Mesenteric fat pad (tissue), 1 donor: Measurements from ENCODE around the gene BCAP31. TPM values are rescaled to one million over a fixed set of nuclear protein-coding genes. Genes with fewer than 3 reads are reported as not detected.
"Not testable (repeated sequence)": the region's sequence is repeated elsewhere in the genome, so short reads cannot be mapped to it uniquely, and the experiment has no call there.

ENCODE experiments used
- DNase-seq: peaks from one replicate; pipeline ENCODE4 v3.0.0-alpha.2; 2020; ENCODE audit warnings: low spot score
- total RNA-seq: library from RNA; stranded (reverse); fragmentation: NEBNext Ultra II Directional; extraction: Animal tissue kit (Norgen Biotek cat#: 25700); gene quantifications from one replicate; pipeline ENCODE4 v1.2.1, GENCODE V29; 2021
- donor health status: DM: yes; HTN: yes; CAD: no.

The BCAP31 gene
- total RNA-seq, 1 donor from 2014 or later, result 513 TPM

DNA sequence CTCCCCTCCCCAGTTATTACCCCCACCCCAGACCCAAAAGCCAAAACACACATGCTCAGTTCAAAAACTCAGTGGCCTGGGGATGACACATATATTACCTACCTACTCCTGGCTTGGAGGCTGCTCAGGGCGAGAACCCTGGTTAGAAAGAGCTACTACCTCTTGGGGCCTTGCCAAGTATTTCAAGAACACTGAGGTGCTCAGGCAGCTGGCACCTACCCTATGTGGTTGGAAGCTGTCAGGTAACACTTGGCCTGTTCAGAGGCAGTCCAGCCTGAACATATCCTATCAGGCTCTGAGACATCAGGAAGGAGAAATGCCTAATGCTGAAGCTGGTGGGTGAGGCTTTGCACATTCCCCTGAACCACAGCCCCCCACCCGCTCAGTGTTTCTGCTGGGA lies 4.9 kb downstream of the BCAP31 start:
- no peak for DNase-seq

DNA sequence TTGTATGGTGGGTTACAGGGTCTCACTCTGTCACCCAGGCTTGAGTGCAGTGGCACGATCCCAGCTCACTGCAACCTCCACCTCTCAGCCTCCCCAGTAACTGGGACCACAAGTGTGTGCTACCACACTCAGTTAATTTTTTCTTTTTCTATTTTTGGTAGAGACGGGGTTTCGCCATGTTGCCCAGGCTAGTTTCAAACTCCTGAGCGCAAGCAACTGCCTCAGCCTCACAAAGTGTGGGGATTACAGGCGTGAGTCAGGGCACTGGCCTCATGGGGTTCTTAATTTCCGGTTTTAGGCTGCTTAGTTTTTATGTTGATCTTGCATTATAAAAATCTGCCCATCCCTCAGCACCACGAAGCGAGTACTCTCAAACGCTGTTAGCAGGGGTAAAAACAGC lies 6.7 kb downstream of the BCAP31 start:
- DNase-seq, result no peak

DNA sequence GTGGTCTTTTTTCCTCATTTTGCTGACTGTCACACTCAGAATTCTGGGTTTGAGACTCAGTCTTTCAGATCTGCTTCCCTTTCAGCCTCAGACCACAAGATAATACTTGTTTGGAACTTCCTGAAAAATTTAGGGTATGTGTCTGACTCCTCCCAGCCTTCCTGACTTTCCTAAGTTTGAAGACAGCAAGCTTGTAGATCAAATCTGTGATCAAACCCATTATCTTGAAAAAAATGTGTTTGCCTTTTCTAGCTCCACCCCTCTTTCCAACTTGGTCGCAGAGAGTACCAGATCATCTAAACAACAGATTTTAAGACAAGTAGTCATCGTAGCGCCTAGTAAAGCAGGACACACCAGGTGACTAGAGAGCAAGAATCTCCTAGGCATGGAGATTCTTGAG lies 9.9 kb downstream of the BCAP31 start:
- no peak for DNase-seq

DNA sequence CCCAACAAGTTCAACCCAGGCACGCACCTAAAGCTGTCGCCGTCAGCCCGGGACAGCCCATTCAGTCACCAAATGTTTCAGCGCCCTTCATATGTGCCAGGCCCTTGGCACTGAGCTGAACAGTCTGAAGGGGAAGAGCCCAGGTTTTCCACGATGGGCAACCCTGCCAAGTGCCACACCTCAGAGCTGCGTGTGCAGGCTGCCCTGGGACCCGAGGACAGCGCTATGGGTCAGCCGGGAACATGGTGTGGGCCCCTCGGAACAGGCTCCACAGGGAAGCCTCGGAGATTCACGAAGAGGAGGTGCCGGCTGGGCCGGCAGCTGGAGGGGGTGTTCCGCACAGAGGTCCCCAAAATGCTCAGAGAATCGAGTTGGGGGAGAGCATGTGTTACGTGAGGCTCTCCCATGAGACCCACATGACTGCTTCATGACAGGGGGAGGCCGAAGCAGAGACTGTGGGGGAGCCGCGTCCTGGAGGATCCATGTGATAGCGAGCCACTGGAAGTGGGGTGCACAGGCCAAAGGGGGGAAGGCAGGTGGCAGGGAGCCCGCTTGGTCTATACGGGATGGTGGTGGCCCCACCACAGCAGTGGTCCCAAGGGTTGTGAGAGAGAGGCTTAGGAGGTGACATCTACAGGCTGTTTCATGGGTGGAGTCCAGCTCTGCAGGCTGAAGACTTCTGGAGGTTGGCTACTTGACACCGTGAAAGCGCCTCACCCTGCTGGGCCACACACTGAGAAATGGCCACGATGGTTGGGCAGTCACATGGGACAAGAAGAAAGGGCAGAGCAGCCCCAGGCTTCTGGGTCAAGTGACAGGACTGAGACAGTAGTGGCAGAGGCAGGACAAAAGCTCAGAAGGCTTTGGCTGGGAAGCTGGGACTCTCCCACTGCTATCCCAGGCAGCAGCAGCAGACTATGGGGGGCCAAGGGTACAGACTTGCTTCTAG lies 14.2 kb downstream of the BCAP31 start:
- DNase-seq, result no peak

DNA sequence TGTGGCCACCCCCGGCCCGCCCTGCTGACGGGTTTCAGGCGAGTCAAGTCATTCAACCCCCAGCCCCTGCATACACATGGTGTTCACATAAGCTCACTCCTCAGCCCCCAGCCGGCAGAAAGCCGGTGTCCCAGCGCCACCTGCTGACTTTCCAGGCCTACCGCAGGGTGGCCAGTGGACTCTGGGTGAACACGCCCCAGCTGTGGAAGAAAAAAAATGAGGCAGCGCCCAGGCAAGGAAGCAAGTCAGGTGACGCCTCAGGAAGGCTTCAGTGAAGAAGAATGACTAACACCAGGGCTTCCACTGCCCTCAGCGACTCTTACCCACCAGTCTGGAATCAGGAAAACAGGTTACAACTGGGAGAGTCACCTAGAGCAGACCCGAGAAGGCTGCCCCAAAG lies 15.8 kb downstream of the BCAP31 start:
- DNase-seq, result no peak

GRCh38 chrX:153707406-153707805 lies 16.8 kb downstream of the BCAP31 start:
- DNase-seq, result no peak

- no peak for DNase-seq
Measured at GRCh38 chrX:153706799-153707198, 17.4 kb downstream of the BCAP31 start.

- DNase-seq, result not testable (repeated sequence)
Measured at GRCh38 chrX:153705403-153706060, 18.7 kb downstream of the BCAP31 start.

DNA sequence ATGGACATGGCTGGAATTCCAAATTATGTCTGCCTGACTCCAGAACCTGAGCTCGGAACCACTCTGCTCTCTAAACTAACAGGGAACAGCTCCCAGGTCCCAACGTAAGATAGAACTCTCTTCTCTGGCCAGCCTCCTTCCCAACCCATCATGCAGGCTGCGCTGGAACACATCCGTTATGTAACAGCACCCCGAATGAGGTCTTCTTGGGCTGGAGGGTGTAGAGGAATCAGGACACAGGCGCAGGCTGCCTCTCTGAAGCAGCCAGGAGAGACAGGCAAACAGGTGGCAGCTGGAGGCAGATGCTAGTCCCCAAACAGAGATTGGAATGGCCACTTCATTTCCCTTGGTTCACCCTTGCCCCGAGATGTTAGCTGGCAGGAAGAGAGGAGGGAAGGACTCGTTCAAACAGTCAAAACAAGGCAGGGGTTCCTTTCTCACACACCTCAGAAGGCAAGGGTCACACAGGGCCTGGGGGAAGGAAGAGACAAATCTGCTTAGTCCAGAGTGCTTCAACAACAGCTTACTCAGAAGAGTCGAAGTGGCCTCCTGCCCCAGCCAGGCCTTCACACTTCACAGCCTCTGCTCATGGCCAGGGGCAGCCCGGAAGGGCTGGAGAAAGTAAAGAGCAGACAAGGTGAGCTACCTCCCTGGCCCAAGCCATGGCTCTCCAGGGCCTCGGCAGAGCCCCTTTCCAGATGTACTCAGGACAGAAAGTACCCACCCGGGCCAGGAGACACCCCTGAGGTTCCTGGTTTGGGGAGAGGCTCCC lies 19.4 kb downstream of the BCAP31 start:
- DNase-seq, result not testable (repeated sequence)

- DNase-seq, result no peak
Measured at GRCh38 chrX:153704021-153704526, 20.1 kb downstream of the BCAP31 start.

DNA sequence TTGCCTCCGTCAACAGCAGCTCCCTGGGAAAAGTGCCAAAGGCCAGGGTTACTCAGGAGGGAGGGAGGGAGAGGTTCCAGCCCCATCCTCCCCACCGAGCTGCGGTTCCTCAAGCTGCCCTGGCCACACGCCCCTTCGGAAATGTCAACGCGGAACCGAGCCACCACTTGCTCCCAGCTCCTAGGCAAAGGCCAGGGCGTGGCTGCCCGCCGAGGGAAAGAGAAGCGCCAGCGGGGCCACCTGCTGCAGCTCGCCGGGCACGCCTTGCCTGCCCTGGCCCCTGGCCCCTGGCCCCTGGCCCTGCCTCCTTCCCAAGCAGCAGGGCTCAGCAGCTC lies 21.2 kb downstream of the BCAP31 start:
- no peak for DNase-seq

DNA sequence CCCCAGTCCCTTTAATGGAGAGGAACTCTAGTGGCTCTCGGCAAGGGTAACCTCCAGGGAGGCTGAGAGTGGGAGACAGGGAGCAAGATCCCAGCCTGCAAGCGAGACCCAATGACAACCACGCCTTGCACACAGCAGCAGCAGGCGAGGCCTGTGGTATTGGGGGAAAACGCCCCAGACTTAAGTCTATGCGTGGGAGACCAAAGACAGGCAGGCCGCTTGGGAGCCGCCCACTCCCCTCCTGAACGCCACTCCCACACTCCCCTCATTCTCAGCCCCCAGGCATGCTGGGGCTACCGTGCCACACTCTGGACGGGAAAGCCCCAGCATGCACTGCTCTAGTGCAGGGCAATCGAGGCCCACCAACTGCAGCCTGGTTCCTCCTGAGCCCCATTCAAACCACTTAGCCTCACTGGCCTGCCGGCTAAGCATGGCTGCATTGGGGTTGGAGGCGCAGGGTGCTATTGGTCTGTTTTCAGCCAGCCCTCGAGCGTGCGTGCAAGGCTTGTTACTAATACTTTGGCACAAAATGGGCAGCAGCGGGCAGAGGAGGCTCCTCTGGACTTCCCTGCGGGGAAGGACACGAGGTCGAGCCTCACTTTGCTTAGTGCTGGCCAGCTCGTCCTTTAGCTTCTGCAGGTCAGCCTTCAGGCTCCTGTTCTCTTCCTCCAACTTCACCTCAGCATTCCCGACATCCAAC lies 21.7 kb downstream of the BCAP31 start:
- no peak for DNase-seq

DNA sequence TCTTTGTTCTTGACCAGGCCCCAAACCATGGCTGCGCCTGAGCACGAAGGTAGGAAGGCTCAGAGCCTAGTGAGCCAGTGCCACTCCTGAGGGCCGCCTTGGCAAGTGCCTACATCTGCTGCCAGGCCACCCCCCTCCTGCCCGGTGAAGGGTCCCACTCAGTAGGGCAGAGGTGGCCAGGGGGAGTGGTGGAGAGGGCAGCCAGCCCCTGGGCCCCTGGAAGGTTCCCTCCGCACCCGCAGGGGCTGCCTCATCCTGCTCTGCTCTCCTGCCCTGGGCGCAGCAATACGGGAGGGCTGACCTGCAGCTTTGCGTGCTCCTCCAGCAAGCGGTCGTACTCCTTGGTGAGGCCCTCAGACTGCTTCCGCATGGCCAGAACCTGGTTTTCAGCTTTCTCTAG lies 22.5 kb downstream of the BCAP31 start:
- no peak for DNase-seq

DNA sequence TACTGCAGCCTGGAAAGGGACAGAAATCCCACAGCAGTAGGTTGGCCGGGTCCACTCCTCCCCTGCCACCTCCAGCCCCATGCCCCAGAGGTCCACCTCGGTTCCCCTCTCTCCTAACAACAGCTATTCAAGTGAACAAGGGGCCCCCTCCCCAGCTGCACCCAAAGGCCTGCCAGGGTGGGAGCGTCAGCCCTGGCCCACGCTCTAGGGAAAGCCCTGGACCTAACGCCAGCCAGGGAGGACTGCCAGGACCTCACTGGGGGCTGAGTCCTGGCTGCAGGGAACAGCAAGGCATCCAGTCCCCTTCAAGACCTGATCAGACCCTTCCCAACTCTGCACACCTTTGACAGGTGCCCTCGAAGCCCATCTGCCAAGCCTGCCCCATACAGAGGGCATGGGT lies 23.2 kb downstream of the BCAP31 start:
- no peak for DNase-seq

DNA sequence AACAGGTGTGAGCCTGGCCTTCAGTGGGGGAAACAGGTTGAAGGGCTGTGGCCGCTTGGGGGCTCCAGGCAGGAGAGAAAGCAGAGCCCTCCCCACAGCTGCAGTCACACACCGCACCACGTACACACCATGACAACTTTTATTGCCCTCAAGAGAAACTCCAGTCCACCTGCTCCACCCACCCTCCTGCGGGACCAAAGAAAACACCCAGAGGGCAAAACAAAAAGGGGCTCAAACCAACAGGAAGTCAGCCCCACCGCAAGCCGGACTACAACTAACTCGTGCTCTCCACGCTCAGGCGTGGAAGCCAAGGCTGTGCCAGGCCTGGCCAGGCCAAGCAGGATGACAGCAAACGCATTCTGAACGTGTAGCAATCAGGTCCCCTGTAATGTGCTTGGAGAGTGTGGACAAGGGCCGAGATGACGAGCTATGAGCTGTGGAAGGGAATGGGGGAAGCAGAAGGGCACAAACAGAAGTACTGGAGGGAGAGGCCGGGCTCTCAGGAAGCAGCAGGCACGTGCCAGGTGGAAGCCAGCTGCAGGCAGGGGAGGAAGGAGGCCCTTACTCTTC lies 23.7 kb downstream of the BCAP31 start:
- DNase-seq, result no peak

DNA sequence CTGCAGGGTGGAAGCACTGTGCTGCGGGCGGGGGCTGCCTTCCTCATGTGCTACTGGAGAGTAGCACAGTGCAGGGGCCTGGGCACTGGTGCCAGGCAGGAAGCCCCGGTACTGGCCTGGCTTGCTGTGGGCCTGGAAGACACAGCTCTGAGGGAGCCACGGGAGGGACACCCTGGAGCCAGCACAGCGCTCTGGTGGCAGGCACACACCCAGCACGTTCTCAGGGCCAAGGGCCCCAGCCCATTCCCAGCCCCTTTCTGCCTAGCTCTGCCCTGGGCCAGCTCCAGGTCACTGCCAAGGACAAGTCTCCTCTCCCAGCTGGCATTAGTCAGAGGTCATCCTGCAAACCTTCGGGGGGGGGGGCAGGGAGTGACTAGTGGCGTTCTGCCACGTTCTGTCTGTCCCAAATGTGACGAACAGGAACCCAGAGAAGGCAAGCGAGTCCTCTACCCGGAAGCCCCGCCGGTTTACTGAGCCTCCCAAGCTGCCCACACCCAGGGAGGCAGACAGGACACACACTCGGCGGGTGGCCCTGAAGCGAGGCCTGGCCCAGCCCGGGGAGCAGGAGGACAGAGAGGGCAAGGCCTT lies 24.3 kb downstream of the BCAP31 start:
- not testable (repeated sequence) for DNase-seq

DNA sequence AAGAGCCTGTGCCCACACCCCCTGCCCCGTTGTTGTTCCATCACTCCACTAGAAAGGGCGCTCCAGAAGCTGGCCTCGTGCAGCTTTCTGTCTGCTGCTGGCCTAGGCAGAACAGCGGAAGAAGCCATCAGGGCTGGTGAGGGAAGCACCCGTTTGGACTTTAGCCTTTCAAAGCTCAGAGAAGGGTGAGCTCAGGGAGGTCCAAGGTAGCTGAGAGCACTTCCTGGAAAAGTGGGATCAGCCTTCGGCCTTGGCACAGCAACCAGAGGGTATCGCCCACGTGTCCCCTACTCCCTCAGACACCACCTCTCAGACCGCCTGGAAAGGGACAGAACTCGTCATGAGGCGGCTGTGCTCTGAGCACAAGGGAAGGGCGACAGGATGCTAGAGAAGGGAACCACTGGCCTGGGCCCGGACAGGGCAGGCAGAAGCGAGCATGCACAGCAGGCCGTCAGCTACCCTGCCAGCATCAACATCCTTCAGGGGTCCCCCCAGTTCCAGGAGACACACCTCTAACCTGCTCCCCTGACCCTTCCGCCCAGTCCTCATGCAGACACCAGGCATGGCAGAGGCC lies 24.9 kb downstream of the BCAP31 start:
- DNase-seq, result not testable (repeated sequence)

DNA sequence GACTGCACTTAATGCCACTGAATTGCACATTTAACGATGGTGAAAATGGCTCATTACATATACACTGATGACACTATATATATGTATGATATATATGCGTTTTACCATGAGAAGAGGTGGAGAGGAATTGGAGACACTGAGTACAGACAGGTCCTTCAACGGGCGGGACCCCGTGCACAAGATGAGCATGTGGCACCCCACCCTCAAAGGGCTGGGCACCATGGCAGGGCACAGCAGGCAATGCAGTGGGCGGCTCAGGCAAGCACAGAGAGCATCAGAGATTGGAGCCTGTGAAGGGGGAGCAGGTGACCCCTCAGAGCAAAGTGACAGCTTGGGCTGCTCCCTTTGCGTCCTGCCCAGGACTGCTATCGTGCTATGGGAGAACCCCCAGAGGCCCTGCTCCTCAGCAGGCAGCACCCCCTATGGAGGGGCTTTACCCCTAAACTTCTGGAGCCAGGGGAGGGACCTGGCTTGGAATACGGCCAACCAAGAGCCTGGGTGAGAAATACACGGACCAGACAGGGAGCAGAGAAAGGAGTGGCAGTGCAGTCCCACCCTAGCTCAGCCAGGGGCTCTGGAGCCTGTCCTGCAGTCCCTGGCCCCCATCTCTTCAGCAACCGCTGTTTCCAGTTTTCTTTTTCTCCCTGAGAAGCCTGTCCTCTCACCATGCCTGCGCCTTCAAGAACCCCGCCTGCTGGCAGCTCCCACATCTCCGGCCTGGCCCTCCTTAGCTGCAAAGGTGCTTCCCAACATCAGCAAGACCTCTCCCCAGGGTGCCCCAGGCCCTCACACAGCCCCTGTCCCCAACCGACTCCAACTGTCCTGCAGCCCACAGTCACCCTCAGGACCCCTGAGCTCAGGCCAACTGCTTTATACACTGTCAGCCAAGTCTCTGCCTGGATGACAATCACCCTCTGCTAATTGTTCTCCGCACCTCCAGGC lies 26.0 kb downstream of the BCAP31 start:
- no peak for DNase-seq
